GM18951 (cell line): Measurements from ENCODE around the gene GINS3.

ENCODE experiments used
- POLR2A ChIP-seq: IDR thresholded peaks from 4 replicates; pipeline ENCODE4 v1.6.1; 2011; ENCODE audit warnings: mild to moderate bottlenecking; ENCODE audit not compliant: insufficient read length, insufficient read depth; ENCODE audit errors: extremely low read depth
- in situ Hi-C: fragments of 300-500 bp; cut with MboI; formaldehyde crosslinking; loops from one replicate; pipeline ENCODE4 v1.12.0; 2022; ENCODE audit warnings: low sequenced_read_pairs, mixed read lengths, inconsistent platforms; ENCODE audit not compliant: unreplicated experiment

Gene GINS3

DNA sequence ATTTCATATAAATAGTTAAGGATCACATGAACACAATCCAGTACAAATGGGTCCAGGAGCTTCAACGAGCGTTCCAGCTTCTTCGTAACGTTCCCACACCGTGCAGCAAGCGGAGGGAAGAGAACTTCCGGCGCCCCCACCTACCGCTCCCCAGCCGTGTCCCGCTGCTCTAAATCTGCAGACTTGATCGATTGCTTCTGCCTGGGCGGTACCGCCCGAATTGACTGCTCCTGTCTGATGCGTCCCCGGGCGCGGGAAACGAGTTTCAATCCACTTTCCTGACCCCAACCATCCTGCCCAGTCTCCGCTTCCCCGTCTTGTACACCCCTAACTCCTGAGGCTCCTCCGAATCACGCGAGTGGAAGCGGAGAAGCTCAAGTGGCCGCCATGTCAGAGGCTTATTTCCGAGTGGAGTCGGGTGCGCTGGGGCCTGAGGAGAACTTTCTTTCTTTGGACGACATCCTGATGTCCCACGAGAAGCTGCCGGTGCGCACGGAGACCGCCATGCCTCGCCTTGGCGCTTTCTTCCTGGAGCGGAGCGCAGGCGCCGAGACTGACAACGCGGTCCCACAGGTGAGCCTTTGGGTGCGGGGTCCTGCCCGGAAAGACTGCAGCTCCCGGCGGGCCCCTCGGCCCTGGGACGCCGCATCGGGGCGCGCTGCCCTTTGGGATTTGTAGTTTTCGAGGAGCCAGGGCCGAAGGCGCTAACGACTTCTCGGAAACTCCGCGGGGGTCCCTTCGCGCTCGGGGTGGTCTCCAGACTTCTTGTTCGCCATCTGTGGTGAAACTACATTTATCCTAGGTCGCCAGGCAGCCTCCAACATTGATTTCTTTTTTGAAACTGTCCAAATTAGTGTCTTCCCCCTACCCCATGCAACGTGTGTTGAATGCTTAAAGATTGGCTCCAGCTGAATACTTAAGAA lies at the start of gene GINS3:
Gene GINS3, plus strand, starts transcription at position 257 of the 923 bp plus-strand sequence. Its CDS starts 131 bp downstream, at position 388.
- in situ Hi-C loops: no loop called here
- peak; percentile 65 for TF ChIP-seq POLR2A

DNA sequence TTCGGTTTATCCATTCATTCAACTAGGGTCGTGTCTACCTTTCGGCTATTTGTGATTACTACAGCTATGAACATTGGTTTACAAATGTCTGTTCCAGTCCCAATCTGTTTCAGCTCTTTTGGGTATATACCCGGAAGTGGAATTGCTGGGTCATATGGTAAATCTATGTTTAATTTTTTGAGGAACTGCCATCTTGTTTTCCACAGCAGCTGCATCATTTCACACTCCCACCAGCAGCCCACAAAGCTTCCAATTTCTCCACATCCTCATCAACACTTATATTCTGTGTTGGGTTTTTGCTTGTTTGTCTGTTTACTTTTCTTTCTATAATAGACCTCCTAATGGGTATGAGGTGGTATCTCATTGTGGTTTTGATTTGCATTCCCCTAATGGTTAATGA lies 48.7 kb upstream of the GINS3 start:
- no peak for TF ChIP-seq POLR2A
- in situ Hi-C loops: loop anchor here (25.0 kb wide), 1 partner anchor 319 kb away; no protein-coding TSS in a partner anchor

DNA sequence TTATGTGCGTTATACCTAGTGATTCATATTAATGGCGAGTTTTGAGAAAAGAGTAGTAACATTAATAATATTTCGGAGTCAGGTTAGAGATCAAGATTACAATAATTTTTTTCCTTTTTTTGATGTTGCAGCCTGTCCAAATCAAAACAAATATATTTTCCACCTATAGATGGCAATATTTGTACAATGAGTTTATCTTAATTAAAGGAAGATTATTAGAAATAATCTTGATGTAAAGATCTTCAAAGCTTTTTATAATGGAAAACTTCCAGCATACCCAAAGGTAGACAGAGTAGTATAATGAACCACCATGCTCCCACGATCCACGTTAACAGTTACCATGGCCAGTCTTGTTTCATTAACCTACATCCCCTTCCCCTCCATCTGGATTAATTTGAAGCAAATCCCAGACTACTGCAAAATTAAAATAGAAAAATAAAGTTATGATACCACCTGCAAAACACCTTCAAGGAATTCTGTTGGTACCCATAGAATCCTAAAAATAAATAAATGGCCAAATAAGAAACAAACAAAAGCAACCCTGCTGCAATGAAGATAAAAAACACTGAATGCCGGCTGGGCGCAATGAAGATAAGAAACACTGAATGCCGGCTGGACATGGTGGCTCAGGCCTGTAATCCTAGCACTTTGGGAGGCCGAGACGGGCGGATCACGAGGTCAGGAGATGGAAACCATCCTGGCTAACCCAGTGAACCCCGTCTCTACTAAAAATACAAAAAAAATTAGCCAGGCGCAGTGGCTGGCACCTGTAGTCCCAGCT lies 46.5 kb upstream of the GINS3 start:
- TF ChIP-seq POLR2A: no peak
- in situ Hi-C loops: loop anchor here (5.0 to 25.0 kb wide), 2 partner anchors 147 to 317 kb away; no protein-coding TSS in a partner anchor

DNA sequence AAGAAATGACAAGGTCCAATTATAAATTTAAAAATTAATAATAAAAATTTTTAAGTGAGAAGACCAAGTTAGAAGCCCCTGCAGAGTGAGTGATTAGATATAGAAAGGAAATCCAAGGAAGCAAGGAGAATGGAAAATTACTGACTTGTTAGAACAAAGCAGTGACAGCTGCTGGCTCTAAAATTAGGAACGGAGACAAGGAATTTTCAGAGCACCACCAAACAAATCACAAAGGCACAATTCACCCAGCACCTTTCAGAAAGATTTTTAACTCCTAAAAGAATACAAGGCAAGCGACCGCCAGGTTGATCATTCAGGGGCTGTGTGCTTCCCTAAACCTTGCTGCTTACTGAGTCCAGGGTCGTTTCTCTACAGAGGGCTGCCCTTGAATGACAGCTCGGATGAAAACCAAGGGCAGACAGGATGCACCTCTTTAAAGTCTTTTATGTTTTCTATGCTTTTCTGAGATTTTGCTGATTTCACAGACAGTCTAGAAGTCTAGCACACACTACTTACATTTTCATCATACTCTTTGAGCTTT lies 45.4 kb upstream of the GINS3 start:
- TF ChIP-seq POLR2A: no peak
- in situ Hi-C loops: loop anchor here (5.0 to 25.0 kb wide), 2 partner anchors 145 to 315 kb away; no protein-coding TSS in a partner anchor

DNA sequence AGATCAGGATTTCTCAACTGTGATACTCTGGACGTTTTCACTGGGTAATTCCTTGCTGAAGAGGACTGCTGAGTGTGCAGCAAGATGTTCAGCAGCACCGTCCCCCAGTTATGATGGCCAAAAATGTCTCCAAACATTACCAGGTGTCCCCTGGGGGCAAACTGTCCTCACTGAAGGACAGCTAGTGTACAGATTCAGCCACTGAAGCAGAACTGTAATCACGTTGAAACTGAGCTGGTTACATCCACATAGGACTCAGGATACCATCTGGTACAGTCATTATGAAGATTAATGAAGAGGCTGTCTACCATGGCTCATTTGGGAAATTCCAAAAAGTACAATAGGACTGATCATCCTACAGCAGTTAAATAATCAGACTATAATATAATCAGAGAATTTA lies 43.3 kb upstream of the GINS3 start:
- in situ Hi-C loops: loop anchor here (5.0 to 25.0 kb wide), 2 partner anchors 143 to 313 kb away; no protein-coding TSS in a partner anchor
- TF ChIP-seq POLR2A: no peak

DNA sequence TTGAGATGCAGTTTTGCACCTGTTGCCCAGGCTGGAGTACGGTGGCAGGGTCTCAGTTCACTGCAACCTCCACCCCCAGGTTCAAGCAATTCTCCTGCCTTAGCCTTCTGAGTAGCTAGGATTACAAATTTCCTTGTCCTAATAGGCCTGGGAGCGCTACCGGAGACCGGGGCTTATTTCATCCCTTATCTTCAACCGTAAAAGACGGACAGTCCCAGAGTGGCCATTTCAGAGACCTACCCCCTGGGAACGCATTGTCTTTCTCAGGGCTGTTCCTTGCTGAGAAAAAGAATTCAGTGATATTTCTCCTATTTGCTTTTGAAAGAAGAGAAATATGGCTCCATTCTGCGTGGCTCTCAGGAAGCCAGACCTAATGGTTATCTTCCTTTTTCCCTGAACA lies 39.6 kb upstream of the GINS3 start:
- no peak for TF ChIP-seq POLR2A
- in situ Hi-C loops: no loop called here

DNA sequence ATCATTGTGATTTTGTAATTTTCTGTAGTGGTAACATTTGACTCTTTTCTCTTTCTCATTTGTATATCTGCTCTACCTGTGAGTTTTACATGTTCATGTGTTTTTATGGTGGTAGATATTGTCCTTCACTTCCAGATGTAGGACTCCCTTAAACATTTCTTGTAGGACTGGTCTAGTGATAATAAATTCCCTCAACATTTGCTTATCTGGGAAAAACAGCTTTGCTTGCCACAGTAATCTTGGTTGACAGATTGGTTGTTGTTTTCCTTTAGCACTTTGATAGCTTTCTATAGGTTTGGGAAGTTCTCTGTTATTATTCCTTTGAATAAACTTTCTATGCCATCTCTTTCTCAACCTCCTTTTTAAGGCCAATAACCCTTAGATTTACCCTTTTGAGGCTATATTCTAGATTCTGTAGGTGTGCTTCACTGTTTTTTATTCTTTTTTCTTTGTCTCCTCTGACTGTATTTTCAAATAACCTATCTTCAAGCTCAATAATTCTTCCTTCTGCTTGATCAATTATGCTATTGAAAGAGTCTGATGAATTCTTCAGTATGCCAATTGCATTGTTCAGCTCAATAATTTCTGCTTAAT lies 32.1 kb upstream of the GINS3 start:
- in situ Hi-C loops: no loop called here
- TF ChIP-seq POLR2A: no peak

DNA sequence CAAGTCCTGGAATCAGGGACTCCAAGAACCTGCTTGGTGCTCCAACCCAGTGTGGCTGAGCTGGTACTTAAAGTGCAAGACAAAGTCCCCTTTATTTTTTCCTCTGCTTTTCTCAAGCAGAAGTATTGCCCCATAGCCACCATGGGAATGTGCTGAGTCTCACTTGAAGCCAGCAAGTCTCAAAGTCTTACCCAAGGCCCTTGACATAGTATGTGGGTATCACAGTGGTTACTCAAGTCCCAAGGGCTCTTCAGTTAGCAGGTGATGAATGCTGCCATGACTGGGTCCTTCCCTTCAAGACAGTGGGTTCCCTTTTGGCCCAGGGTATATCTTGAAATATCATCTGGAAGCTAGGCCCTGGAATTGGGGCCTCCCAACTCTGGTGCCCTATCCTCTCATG lies 30.5 kb upstream of the GINS3 start:
- in situ Hi-C loops: no loop called here
- TF ChIP-seq POLR2A: no peak

DNA sequence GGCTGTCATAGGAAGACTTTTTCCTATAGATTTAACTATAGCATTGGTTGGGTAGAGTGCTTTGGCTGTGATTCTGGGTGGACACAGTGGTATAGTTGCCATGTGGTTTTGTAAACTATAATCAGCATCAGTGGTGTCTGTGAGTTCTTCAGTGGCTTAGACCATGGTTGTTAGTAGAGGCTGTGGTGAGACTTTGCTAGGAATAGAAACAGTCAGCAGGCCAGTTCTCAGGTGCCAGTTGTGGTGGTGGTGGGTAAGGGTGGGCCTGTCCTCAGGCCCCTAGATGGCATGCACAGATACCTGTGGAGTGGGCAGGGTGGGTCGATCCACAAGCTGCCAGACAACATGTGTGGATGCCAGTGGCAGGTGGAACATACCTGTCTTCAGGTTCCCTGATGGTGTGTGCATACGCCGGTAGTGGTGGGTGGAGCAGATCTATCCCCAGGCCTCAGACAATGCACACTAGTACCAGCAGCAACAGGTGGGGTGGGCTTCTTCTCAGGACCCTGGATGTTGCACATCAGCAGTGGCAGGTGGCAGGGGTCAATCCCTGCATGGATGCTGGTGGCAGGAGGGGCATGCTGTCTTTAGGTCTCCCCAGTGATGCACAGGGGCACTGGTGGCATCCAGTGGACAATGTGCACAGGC lies 28.4 kb upstream of the GINS3 start:
- no peak for TF ChIP-seq POLR2A
- in situ Hi-C loops: no loop called here

DNA sequence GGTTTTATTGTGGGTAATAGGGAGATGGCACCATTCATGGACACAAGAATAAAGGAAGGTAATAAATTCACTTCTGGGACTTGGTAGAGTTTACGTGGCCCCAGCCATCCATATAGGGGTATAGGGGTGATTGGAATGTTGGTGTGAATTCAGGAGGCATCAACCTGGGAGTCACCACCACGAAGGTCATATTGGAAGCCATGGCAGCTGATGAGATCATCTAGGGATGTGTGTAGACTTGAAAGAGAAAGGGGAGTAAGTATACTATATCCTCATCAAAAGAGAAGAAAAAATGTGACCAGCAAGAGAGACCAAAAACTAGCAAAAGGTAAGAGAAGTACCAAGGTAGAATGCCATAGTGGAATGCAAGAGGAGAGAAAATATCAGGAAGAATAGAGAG lies 26.6 kb upstream of the GINS3 start:
- no peak for TF ChIP-seq POLR2A
- in situ Hi-C loops: no loop called here

DNA sequence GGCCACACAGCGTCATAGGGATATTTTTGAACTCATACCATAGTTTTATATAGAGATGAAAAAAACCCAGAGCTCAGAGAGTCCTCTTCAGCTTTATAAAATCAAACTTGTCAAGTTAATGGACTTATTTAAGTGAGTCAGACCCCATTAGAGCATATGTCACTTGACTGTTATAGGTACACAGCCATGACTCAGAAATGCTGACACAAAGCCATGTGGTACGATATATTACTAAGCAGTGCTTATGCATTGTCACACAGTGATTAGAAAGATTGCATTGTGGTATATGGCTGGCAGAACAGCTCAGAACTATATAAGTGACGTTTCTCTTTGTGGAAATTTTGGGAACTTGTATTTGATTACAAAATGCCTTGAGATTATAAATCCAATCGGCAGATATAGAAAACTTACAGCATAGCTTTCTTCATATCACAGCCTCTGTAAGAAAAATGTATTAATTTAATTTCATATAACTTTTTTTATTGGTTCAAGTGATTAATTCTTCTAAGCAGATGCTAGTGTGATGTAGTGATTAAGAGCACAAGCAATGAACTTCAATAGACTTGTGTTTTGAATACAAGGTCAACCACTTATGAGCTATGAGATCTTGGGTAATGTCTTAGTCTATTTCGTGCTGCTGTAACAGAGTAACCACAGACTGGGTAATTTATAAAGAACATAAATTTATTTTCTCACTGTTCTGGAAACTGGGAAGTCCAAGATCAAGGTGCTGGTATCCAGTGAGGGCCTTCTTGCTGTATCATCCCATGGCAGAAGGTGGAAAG lies 25.8 kb upstream of the GINS3 start:
- TF ChIP-seq POLR2A: no peak
- in situ Hi-C loops: no loop called here

DNA sequence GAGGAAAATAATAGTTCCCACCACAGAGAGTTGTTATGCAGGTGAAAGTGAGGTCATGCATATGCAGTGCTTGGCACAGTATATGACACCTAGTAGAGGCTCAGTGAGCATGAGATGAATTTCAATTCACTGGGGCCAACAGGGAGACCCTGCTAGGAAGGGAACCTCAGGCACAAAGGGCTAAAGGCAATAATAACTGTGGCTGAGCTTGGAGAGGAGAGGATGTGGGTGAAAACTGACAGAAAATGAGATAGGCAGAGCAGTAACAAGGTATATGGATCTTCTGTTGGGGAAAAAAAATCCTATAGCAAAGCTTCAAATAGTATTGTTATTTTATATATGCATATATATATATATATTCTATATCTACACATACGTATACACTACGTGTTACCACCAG lies 25.0 kb upstream of the GINS3 start:
- in situ Hi-C loops: no loop called here
- no peak for TF ChIP-seq POLR2A

DNA sequence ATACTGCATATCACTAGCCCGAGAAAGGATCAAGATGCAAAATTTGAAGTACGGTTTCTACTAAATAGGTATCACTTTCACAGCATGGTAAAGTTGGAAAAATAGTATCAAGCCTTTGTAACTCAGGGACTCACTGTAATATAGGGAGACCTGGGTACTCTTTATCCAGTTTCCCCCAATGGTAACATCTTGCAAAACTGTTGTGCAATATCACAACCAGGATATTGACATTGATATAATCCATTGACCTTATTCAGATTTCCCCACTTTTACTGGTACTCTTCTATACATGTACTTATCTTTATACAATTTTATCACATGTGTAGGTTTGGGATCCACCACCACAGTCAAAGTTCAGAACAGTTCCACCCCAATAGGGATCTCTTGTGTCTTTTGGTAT lies 20.4 kb upstream of the GINS3 start:
- in situ Hi-C loops: no loop called here
- no peak for TF ChIP-seq POLR2A
